Skeletal muscle tissue (tissue), 4 donors: ENCODE measurements around the gene NCKAP5. TPM values are rescaled to one million over a fixed set of nuclear protein-coding genes. Genes with fewer than 3 reads are reported as not detected.

Experiments used
- H3K27ac ChIP-seq: one replicate; pipeline ENCODE4 v1.7.0; 2013; ENCODE audit warnings: mild to moderate bottlenecking, low read depth, low read length, inconsistent platforms
- H3K27me3 ChIP-seq, 3 donors: one replicate each; pipeline ENCODE4 v1.7.0; 2013; ENCODE audit warnings: low read length in 3 of 3; ENCODE audit not compliant: control insufficient read depth in 3 of 3, insufficient read depth in 3 of 3
- H3K36me3 ChIP-seq, 3 donors: one replicate each; pipeline ENCODE4 v1.7.0; 2013; ENCODE audit warnings: low read length in 3 of 3; ENCODE audit not compliant: control insufficient read depth in 3 of 3, insufficient read depth in 3 of 3
- H3K4me1 ChIP-seq, 3 donors: one replicate each; pipeline ENCODE4 v1.7.0; 2013; ENCODE audit warnings: low read length in 3 of 3, mild to moderate bottlenecking in 3 of 3; ENCODE audit not compliant: control insufficient read depth in 3 of 3, insufficient read depth in 3 of 3
- H3K4me3 ChIP-seq, 3 donors: one replicate each; pipeline ENCODE4 v1.7.0; 2013; ENCODE audit warnings: low read length in 3 of 3
- H3K9ac ChIP-seq, 3 donors: one replicate each; pipeline ENCODE4 v1.7.0; 2013; ENCODE audit warnings: low read length in 3 of 3, mild to moderate bottlenecking in 3 of 3, moderate library complexity in 2 of 3, low read depth in 1 of 3
- H3K9me3 ChIP-seq, 3 donors: one replicate each; pipeline ENCODE4 v1.7.0; 2013; ENCODE audit warnings: low read length in 3 of 3; ENCODE audit not compliant: control insufficient read depth in 3 of 3
- total RNA-seq: library from RNA; depleted of rRNA; stranded (reverse); fragments of >200 nt; gene quantifications from one replicate; pipeline ENCODE4 v1.2.3, GENCODE V29; 2014
- donor health status: Osteomylitis.

Gene NCKAP5
- total RNA-seq, 1 donor from 2014 or later, result 5.7 TPM

GRCh38 chr2:132896073-132896472 is 672.2 kb downstream of the NCKAP5 start:
- Histone ChIP-seq H3K36me3 (no peaks in the 10 kb centered on the region), H3K27me3 (no peaks in the 10 kb centered on the region), H3K4me1 (no peaks in the 10 kb centered on the region), H3K4me3 (no peak overlapping the region), H3K27ac (no peak overlapping the region), H3K9me3 (no peaks in the 10 kb centered on the region), H3K9ac (no peak overlapping the region)

- no peak overlapping the region for H3K9ac ChIP-seq
- H3K27me3 ChIP-seq, result no peaks in the 10 kb centered on the region
- H3K27ac ChIP-seq, result no peak overlapping the region
- H3K4me1 ChIP-seq, result no peaks in the 10 kb centered on the region
- no peak overlapping the region for H3K4me3 ChIP-seq
- H3K36me3 ChIP-seq, result no peaks in the 10 kb centered on the region
- peaks cover 0 to 3% (median 0%) of the 10 kb centered on the region in 3 donors for H3K9me3 ChIP-seq
These were observed 676.8 kb downstream of the NCKAP5 start for GRCh38 chr2:132891498-132891897.

GRCh38 chr2:132886574-132886973 is 681.7 kb downstream of the NCKAP5 start:
- Histone ChIP-seq H3K36me3 (no peaks in the 10 kb centered on the region), H3K27me3 (no peaks in the 10 kb centered on the region), H3K27ac (no peak overlapping the region), H3K9ac (no peak overlapping the region), H3K4me1 (no peaks in the 10 kb centered on the region), H3K9me3 (peaks cover 0 to 8% (median 0%) of the 10 kb centered on the region in 3 donors), H3K4me3 (no peak overlapping the region)

- H3K4me3 ChIP-seq, result no peak overlapping the region
- no peaks in the 10 kb centered on the region for H3K4me1 ChIP-seq
These were observed 683.6 kb downstream of the NCKAP5 start for GRCh38 chr2:132884705-132885104.

GRCh38 chr2:132884292-132884691 is 684.0 kb downstream of the NCKAP5 start:
- Histone ChIP-seq H3K4me1 (no peaks in the 10 kb centered on the region), H3K4me3 (no peak overlapping the region), H3K9ac (no peak overlapping the region), H3K9me3 (peaks cover 0 to 8% (median 0%) of the 10 kb centered on the region in 3 donors), H3K27me3 (no peaks in the 10 kb centered on the region), H3K27ac (no peak overlapping the region), H3K36me3 (no peaks in the 10 kb centered on the region)

More at GRCh38 chr2:132884705-132885104, 683.6 kb downstream of the NCKAP5 start:
- H3K9ac ChIP-seq, result no peak overlapping the region
- peaks cover 0 to 8% (median 0%) of the 10 kb centered on the region in 3 donors for H3K9me3 ChIP-seq
- H3K27me3 ChIP-seq, result no peaks in the 10 kb centered on the region
- no peaks in the 10 kb centered on the region for H3K36me3 ChIP-seq
- no peak overlapping the region for H3K27ac ChIP-seq

GRCh38 chr2:132883430-132883829 is 684.8 kb downstream of the NCKAP5 start:
- H3K27me3 ChIP-seq, result no peaks in the 10 kb centered on the region
- H3K36me3 ChIP-seq, result no peaks in the 10 kb centered on the region
- no peak overlapping the region for H3K4me3 ChIP-seq
- peaks cover 0 to 8% (median 0%) of the 10 kb centered on the region in 3 donors for H3K9me3 ChIP-seq
- no peak overlapping the region for H3K27ac ChIP-seq
- H3K4me1 ChIP-seq, result no peaks in the 10 kb centered on the region
- no peak overlapping the region for H3K9ac ChIP-seq

- no peaks in the 10 kb centered on the region for H3K36me3 ChIP-seq
- H3K4me3 ChIP-seq, result no peak overlapping the region
- no peak overlapping the region for H3K9ac ChIP-seq
- peaks cover 0 to 5% (median 0%) of the 10 kb centered on the region in 3 donors for H3K9me3 ChIP-seq
- H3K27me3 ChIP-seq, result no peaks in the 10 kb centered on the region
- H3K4me1 ChIP-seq, result no peaks in the 10 kb centered on the region
- no peak overlapping the region for H3K27ac ChIP-seq
These were observed 686.7 kb downstream of the NCKAP5 start for GRCh38 chr2:132881546-132881945.

- Histone ChIP-seq H3K27me3 (no peaks in the 10 kb centered on the region), H3K9ac (no peak overlapping the region), H3K36me3 (no peaks in the 10 kb centered on the region), H3K27ac (no peak overlapping the region), H3K4me1 (no peaks in the 10 kb centered on the region), H3K4me3 (no peak overlapping the region), H3K9me3 (no peaks in the 10 kb centered on the region)
These were observed 690.3 kb downstream of the NCKAP5 start for GRCh38 chr2:132877923-132878322.

GRCh38 chr2:132876745-132877391 is 691.4 kb downstream of the NCKAP5 start:
- Histone ChIP-seq H3K36me3 (no peaks in the 10 kb centered on the region), H3K9me3 (no peaks in the 10 kb centered on the region), H3K9ac (no peak overlapping the region), H3K27me3 (no peaks in the 10 kb centered on the region), H3K4me3 (no peak overlapping the region), H3K27ac (no peak overlapping the region), H3K4me1 (no peaks in the 10 kb centered on the region)

GRCh38 chr2:132875193-132875592 is 693.1 kb downstream of the NCKAP5 start:
- H3K27ac ChIP-seq, result no peak overlapping the region
- no peaks in the 10 kb centered on the region for H3K27me3 ChIP-seq
- no peak overlapping the region for H3K9ac ChIP-seq
- H3K36me3 ChIP-seq, result no peaks in the 10 kb centered on the region
- no peaks in the 10 kb centered on the region for H3K9me3 ChIP-seq
- no peaks in the 10 kb centered on the region for H3K4me1 ChIP-seq
- H3K4me3 ChIP-seq, result no peak overlapping the region
